Lung (tissue), 12 donors: Measurements from ENCODE around the gene PROK1. TPM values are rescaled to one million over a fixed set of nuclear protein-coding genes. Genes with fewer than 3 reads are reported as not detected.

Source experiments
- ATAC-seq: fragments of 200-7000 bp; cut with Tn5 transposase; one replicate; pipeline ENCODE4 v1.9.1; 2020; ENCODE audit warnings: moderate number of reproducible peaks; ENCODE audit not compliant: insufficient read depth, low FRiP score
- DNase-seq, 3 donors: peaks; one replicate each; pipeline ENCODE4 v3.0.0-alpha.2; 2013 to 2017
- H3K27ac ChIP-seq, 2 donors: one replicate each; pipeline ENCODE4 v1.5.1; 2013; ENCODE audit warnings: mild to moderate bottlenecking in 2 of 2, moderate library complexity in 2 of 2, control low read depth in 1 of 2, inconsistent platforms in 1 of 2, low read depth in 1 of 2, low read length in 1 of 2
- H3K27me3 ChIP-seq, 3 donors: one replicate each; pipeline ENCODE4 v1.5.1; 2013; ENCODE audit warnings: low read length in 2 of 3; ENCODE audit not compliant: control insufficient read depth in 3 of 3, insufficient read depth in 3 of 3
- H3K36me3 ChIP-seq, 4 donors: one replicate each; pipeline ENCODE4 v1.5.1; 2013; ENCODE audit warnings: low read length in 4 of 4, mild to moderate bottlenecking in 1 of 4, moderate library complexity in 1 of 4; ENCODE audit not compliant: control insufficient read depth in 4 of 4, insufficient read depth in 4 of 4
- H3K4me1 ChIP-seq, 5 donors: one replicate each; pipeline ENCODE4 v1.5.1; 2013; ENCODE audit warnings: low read length in 5 of 5, mild to moderate bottlenecking in 2 of 5, moderate library complexity in 1 of 5; ENCODE audit not compliant: control insufficient read depth in 5 of 5, insufficient read depth in 5 of 5
- H3K4me3 ChIP-seq: one replicate; pipeline ENCODE4 v1.5.1; 2013; ENCODE audit warnings: mild to moderate bottlenecking, control low read depth, moderate library complexity
- H3K9ac ChIP-seq, 2 donors: one replicate each; pipeline ENCODE4 v1.5.1; 2013; ENCODE audit warnings: low read length in 2 of 2, control low read depth in 1 of 2; ENCODE audit not compliant: insufficient read depth in 1 of 2
- H3K9me3 ChIP-seq, 4 donors: one replicate each; pipeline ENCODE4 v1.5.1; 2013; ENCODE audit warnings: low read length in 3 of 4, mild to moderate bottlenecking in 1 of 4, moderate library complexity in 1 of 4; ENCODE audit not compliant: control insufficient read depth in 4 of 4, insufficient read depth in 3 of 4
- CTCF ChIP-seq: IDR thresholded peaks from 2 replicates; pipeline ENCODE4 v1.5.1; 2012; ENCODE audit warnings: mild to moderate bottlenecking; ENCODE audit errors: control extremely low read depth, extremely low read depth
- WGBS, 2 donors: extraction: QIAGEN DNeasy Blood & Tissue Kit; methylation state at CpG; one replicate each; pipeline ENCODE4 v1.1.7; 2013; 5-methylcytosine and 5-hydroxymethylcytosine counted together
- polyA plus RNA-seq, 2 donors: library from polyadenylated mRNA; stranded (reverse); fragments of 200-250 nt; gene quantifications; one replicate each; pipeline ENCODE4 v1.2.1, GENCODE V29; 2013
- total RNA-seq, 2 donors: library from RNA; depleted of rRNA in 1 of 2; stranded (reverse); fragments of >200 nt in 1 of 2; gene quantifications; one replicate each; pipeline ENCODE4 v1.2.1, GENCODE V29; 2014 to 2021
- donor health status: control.
- donor health status: control.
- donor health status: Bipolar disorder and iron deficiency.
- donor health status: healthy.
- donor health status: DM: yes; HTN: yes; CAD: no.

Gene PROK1
- total and polyA plus RNA-seq, 4 donors: 0.05 to 0.22 TPM; not detected in 2

GRCh38 chr1:110498270-110498669 lies 47.3 kb downstream of the PROK1 start:
- no peaks in the 10 kb centered on the region for H3K9me3 ChIP-seq
- DNase-seq (no peak), ATAC-seq (no peak)
- no peak overlapping the region for H3K27ac ChIP-seq
- WGBS, 2 donors: 71 to 82% methylated on average over 6 of the region's 6 CpGs
- no peak overlapping the region for H3K9ac ChIP-seq
- H3K4me1 ChIP-seq: no peaks in the 10 kb centered on the region
- no peaks in the 10 kb centered on the region for H3K27me3 ChIP-seq
- H3K4me3 ChIP-seq: no peak overlapping the region
- TF ChIP-seq CTCF: no peak
- no peaks in the 10 kb centered on the region for H3K36me3 ChIP-seq

GRCh38 chr1:110501488-110502132 lies 50.7 kb downstream of the PROK1 start:
- no peak overlapping the region for H3K4me3 ChIP-seq
- no peaks in the 10 kb centered on the region for H3K9me3 ChIP-seq
- H3K27me3 ChIP-seq: no peaks in the 10 kb centered on the region
- no peak for TF ChIP-seq CTCF
- no peaks in the 10 kb centered on the region for H3K36me3 ChIP-seq
- no peak overlapping the region for H3K27ac ChIP-seq
- ATAC-seq: no peak
- WGBS, 2 donors: 79 to 80% methylated on average over 6 of the region's 6 CpGs
- no peaks in the 10 kb centered on the region for H3K4me1 ChIP-seq
- DNase-seq: no peak
- no peak overlapping the region for H3K9ac ChIP-seq

- 63 to 70% methylated on average over 8 of the region's 8 CpGs for WGBS, 2 donors
- H3K9ac ChIP-seq: no peak overlapping the region
- H3K27me3 ChIP-seq: no peaks in the 10 kb centered on the region
- peak; percentile 37 for ATAC-seq
- TF ChIP-seq CTCF: no peak
- DNase-seq: no peak
- peak overlapping the region in 1 of 2 donors; percentile 35 for H3K27ac ChIP-seq
- no peaks in the 10 kb centered on the region for H3K9me3 ChIP-seq
- no peaks in the 10 kb centered on the region for H3K4me1 ChIP-seq
- no peaks in the 10 kb centered on the region for H3K36me3 ChIP-seq
- H3K4me3 ChIP-seq: no peak overlapping the region
These were observed 51.6 kb downstream of the PROK1 start for GRCh38 chr1:110502402-110503151.
